Neural cell (in vitro differentiated cells): ENCODE results near the gene KRTAP2-2. TPM values are rescaled to one million over a fixed set of nuclear protein-coding genes. Genes with fewer than 3 reads are reported as not detected.
"Not testable (repeated sequence)": the region's sequence is repeated elsewhere in the genome, so short reads cannot be mapped to it uniquely, and the experiment has no call there.

Experiments
- H2AFZ ChIP-seq: fragments of 200-600, 300-800 bp; sonication (generic), shearing (Covaris generic); 2 replicates; pipeline ENCODE4 v1.6.0; 2014; ENCODE audit warnings: low read depth, mild to moderate bottlenecking, antibody characterized with exemption, low read length, moderate library complexity
- H3F3A ChIP-seq: fragments of 200-600 bp; shearing (Covaris generic); 2 replicates; pipeline ENCODE4 v1.6.1; 2016; ENCODE audit warnings: mild to moderate bottlenecking, moderate library complexity, mixed read lengths, antibody characterized with exemption, low read length; ENCODE audit not compliant: insufficient read depth, poor library complexity, severe bottlenecking
- H3K27ac ChIP-seq: fragments of 200-600, 300-800 bp; sonication (generic), shearing (Covaris generic); 2 replicates; pipeline ENCODE4 v1.5.1; 2014; ENCODE audit warnings: mild to moderate bottlenecking, low read length, moderate library complexity
- H3K27me3 ChIP-seq: fragments of 300-800, 200-600 bp; sonication (generic), shearing (Covaris generic); 2 replicates; pipeline ENCODE4 v1.6.0; 2014; ENCODE audit warnings: mild to moderate bottlenecking, low read depth, low read length, moderate library complexity; ENCODE audit not compliant: insufficient read depth
- H3K36me3 ChIP-seq: fragments of 300-800, 200-600 bp; sonication (generic), shearing (Covaris generic); 2 replicates; pipeline ENCODE4 v1.5.1; 2014; ENCODE audit warnings: mild to moderate bottlenecking, antibody characterized with exemption, low read length, moderate library complexity; ENCODE audit not compliant: insufficient read depth
- H3K4me2 ChIP-seq: fragments of 300-800, 200-600 bp; sonication (generic), shearing (Covaris generic); 2 replicates; pipeline ENCODE4 v1.6.0; 2014; ENCODE audit warnings: mild to moderate bottlenecking, low read length
- H3K4me3 ChIP-seq: fragments of 300-800, 200-600 bp; sonication (generic), shearing (Covaris generic); 2 replicates; pipeline ENCODE4 v1.5.1; 2014; ENCODE audit warnings: mild to moderate bottlenecking, low read length, moderate library complexity
- H3K79me2 ChIP-seq: fragments of 200-600 bp; shearing (Covaris generic); replicated peaks from 2 replicates; pipeline ENCODE4 v1.6.0; 2014; ENCODE audit warnings: mild to moderate bottlenecking, low read length, moderate library complexity; ENCODE audit not compliant: insufficient read depth
- H3K9ac ChIP-seq: fragments of 300-800, 200-600 bp; sonication (generic), shearing (Covaris generic); 2 replicates; pipeline ENCODE4 v1.6.1; 2016; ENCODE audit warnings: mild to moderate bottlenecking, low read length, mixed read lengths
- H3K9me2 ChIP-seq: fragments of 200-600 bp; shearing (Covaris generic); 2 replicates; pipeline ENCODE4 v1.6.1; 2016; ENCODE audit warnings: mild to moderate bottlenecking, low read length, mixed read lengths; ENCODE audit not compliant: insufficient read depth
- H3K9me3 ChIP-seq: fragments of 200-600, 300-800 bp; sonication (generic), shearing (Covaris generic); 2 replicates; pipeline ENCODE4 v1.6.1; 2016; ENCODE audit warnings: mild to moderate bottlenecking, mixed run types, low read length, moderate library complexity, mixed read lengths
- H4K20me1 ChIP-seq: fragments of 200-600 bp; shearing (Covaris generic); 2 replicates; pipeline ENCODE4 v1.6.1; 2016; ENCODE audit warnings: mild to moderate bottlenecking, mixed run types; ENCODE audit not compliant: insufficient read depth
- EP300 ChIP-seq: fragments of 450-650 bp; conservative IDR thresholded peaks from 2 replicates; pipeline ENCODE4 v1.6.1; 2014; ENCODE audit warnings: antibody characterized with exemption, mild to moderate bottlenecking, moderate library complexity; ENCODE audit not compliant: poor library complexity, severe bottlenecking
- EZH2 ChIP-seq: fragments of 200-600, 300-800 bp; shearing (Covaris generic), sonication (generic); IDR thresholded peaks from 2 replicates; pipeline ENCODE4 v1.6.1; 2014; ENCODE audit warnings: antibody characterized with exemption, low read length, borderline replicate concordance, mild to moderate bottlenecking; ENCODE audit not compliant: insufficient read depth, poor library complexity, severe bottlenecking
- MXI1 ChIP-seq: fragments of 450-650 bp; conservative IDR thresholded peaks from 2 replicates; pipeline ENCODE4 v1.6.1; 2014; ENCODE audit warnings: antibody characterized with exemption, mild to moderate bottlenecking; ENCODE audit not compliant: poor library complexity, severe bottlenecking
- POLR2AphosphoS5 ChIP-seq: IDR thresholded peaks from 2 replicates; pipeline ENCODE4 v1.6.1; 2012
- RAD21 ChIP-seq: fragments of 450-650 bp; conservative IDR thresholded peaks from 2 replicates; pipeline ENCODE4 v1.6.1; 2014; ENCODE audit warnings: antibody characterized with exemption, mild to moderate bottlenecking, moderate library complexity
- SMC3 ChIP-seq: fragments of 450-650 bp; conservative IDR thresholded peaks from 2 replicates; pipeline ENCODE4 v1.6.1; 2014; ENCODE audit warnings: antibody characterized with exemption, mild to moderate bottlenecking, moderate library complexity; ENCODE audit not compliant: poor library complexity
- TAF1 ChIP-seq: IDR thresholded peaks from 2 replicates; pipeline ENCODE4 v1.6.1; 2012; ENCODE audit warnings: low read depth
- polyA plus RNA-seq: library from polyadenylated mRNA; depleted of rRNA; stranded (reverse); fragments of >200 nt; gene quantifications from 2 replicates; pipeline ENCODE4 v1.2.3, GENCODE V29; 2014
- TF ChIP-seq, protein P1 (sequence below): IDR thresholded peaks from 2 replicates; pipeline ENCODE4 v1.6.1; 2012; ENCODE audit warnings: borderline replicate concordance
- TF ChIP-seq, protein P2 (sequence below): fragments of 450-650 bp; IDR thresholded peaks from 2 replicates; pipeline ENCODE4 v1.5.1; 2014; ENCODE audit warnings: antibody characterized with exemption, mild to moderate bottlenecking, moderate library complexity; ENCODE audit not compliant: poor library complexity, severe bottlenecking

KRTAP2-2 gene
- polyA plus RNA-seq, 1 donor from 2014 or later: not detected

DNA sequence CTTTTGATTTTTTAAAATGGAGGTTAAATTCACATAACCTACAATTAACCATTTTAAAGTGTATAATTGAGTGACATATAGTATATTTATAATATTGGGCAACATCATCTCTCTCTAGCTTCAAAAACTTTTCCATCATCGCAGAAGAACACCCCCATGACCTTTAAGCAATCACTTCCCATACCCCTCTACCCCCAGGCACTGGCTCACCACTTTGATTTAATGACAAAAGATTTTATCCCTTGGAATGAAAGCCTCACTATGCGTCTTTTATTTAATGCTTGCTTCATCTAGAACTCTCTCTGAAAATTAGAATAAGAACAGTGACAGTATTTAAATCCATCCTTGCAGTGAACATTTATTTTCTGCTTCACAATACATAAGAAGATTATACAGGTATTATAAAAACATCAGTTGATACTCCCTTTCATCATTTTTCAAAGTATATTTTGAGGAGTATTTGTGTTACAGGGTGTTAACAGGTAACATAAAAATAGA lies 17.1 kb downstream of the KRTAP2-2 start:
- Histone ChIP-seq H2AFZ (no peak overlapping the region), H3F3A (no peaks in the 10 kb centered on the region), H3K36me3 (no peaks in the 10 kb centered on the region), H3K4me3 (no peak overlapping the region), H3K9ac (no peak overlapping the region), H3K79me2 (no peaks in the 10 kb centered on the region), H3K9me2 (no peaks in the 10 kb centered on the region), H3K9me3 (no peaks in the 10 kb centered on the region), H3K27me3 (no peaks in the 10 kb centered on the region), H3K4me2 (no peak overlapping the region), H4K20me1 (no peaks in the 10 kb centered on the region), H3K27ac (no peak overlapping the region)
- TF ChIP-seq, protein P1, sequence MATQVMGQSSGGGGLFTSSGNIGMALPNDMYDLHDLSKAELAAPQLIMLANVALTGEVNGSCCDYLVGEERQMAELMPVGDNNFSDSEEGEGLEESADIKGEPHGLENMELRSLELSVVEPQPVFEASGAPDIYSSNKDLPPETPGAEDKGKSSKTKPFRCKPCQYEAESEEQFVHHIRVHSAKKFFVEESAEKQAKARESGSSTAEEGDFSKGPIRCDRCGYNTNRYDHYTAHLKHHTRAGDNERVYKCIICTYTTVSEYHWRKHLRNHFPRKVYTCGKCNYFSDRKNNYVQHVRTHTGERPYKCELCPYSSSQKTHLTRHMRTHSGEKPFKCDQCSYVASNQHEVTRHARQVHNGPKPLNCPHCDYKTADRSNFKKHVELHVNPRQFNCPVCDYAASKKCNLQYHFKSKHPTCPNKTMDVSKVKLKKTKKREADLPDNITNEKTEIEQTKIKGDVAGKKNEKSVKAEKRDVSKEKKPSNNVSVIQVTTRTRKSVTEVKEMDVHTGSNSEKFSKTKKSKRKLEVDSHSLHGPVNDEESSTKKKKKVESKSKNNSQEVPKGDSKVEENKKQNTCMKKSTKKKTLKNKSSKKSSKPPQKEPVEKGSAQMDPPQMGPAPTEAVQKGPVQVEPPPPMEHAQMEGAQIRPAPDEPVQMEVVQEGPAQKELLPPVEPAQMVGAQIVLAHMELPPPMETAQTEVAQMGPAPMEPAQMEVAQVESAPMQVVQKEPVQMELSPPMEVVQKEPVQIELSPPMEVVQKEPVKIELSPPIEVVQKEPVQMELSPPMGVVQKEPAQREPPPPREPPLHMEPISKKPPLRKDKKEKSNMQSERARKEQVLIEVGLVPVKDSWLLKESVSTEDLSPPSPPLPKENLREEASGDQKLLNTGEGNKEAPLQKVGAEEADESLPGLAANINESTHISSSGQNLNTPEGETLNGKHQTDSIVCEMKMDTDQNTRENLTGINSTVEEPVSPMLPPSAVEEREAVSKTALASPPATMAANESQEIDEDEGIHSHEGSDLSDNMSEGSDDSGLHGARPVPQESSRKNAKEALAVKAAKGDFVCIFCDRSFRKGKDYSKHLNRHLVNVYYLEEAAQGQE: no peak
- TF ChIP-seq POLR2AphosphoS5 (no peak), RAD21 (no peak), EZH2 (no peak), MXI1 (no peak), EP300 (no peak), SMC3 (no peak), TAF1 (no peak)
- TF ChIP-seq, protein P2, sequence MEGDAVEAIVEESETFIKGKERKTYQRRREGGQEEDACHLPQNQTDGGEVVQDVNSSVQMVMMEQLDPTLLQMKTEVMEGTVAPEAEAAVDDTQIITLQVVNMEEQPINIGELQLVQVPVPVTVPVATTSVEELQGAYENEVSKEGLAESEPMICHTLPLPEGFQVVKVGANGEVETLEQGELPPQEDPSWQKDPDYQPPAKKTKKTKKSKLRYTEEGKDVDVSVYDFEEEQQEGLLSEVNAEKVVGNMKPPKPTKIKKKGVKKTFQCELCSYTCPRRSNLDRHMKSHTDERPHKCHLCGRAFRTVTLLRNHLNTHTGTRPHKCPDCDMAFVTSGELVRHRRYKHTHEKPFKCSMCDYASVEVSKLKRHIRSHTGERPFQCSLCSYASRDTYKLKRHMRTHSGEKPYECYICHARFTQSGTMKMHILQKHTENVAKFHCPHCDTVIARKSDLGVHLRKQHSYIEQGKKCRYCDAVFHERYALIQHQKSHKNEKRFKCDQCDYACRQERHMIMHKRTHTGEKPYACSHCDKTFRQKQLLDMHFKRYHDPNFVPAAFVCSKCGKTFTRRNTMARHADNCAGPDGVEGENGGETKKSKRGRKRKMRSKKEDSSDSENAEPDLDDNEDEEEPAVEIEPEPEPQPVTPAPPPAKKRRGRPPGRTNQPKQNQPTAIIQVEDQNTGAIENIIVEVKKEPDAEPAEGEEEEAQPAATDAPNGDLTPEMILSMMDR: no peak

- H3K4me2 ChIP-seq, H3K9ac ChIP-seq, H3K9me3 ChIP-seq, H3K36me3 ChIP-seq, H3K4me3 ChIP-seq, H3K79me2 ChIP-seq, H3K27ac ChIP-seq, H3K27me3 ChIP-seq, H3F3A ChIP-seq, H2AFZ ChIP-seq, H4K20me1 ChIP-seq, H3K9me2 ChIP-seq: not testable (repeated sequence)
Observed at GRCh38 chr17:41034346-41034935, 20.6 kb downstream of the KRTAP2-2 start, which contains the start of gene KRTAP1-3. Gene KRTAP1-3 (minus strand): TSS chr17:41034874. CDS start chr17:41034821, 53 bp downstream.
